ENCODE results near the gene SMYD3. TPM values are rescaled to one million over a fixed set of nuclear protein-coding genes. Genes with fewer than 3 reads are reported as not detected.

SMYD3 gene
- total and polyA plus RNA-seq, 4 donors: 10.5 to 40.1 (median 32.5) TPM

GRCh38 chr1:246534114-246534513 is 27.0 kb upstream of the SMYD3 start:
- TF ChIP-seq CTCF (IDR thresholded peaks at IDR 0.05; ENCODE audit: control extremely low read depth, extremely low read depth): no peak
- Histone ChIP-seq H3K4me3 (no peak overlapping the region), H3K9me3 (ENCODE audit: control insufficient read depth in 4 of 4, insufficient read depth in 3 of 4, low read length in 3 of 4) (peaks cover 0 to 11% (median 3%) of the 10 kb centered on the region in 4 donors), H3K27me3 (ENCODE audit: control insufficient read depth in 3 of 3, insufficient read depth in 3 of 3, low read length in 2 of 3) (no peaks in the 10 kb centered on the region), H3K36me3 (ENCODE audit: control insufficient read depth in 4 of 4, insufficient read depth in 4 of 4, low read length in 4 of 4) (no peaks in the 10 kb centered on the region), H3K9ac (ENCODE audit: insufficient read depth in 1 of 2, low read length in 2 of 2) (no peak overlapping the region), H3K27ac (ENCODE audit: low read depth in 1 of 2, low read length in 1 of 2) (peak overlapping the region in 1 of 2 donors; percentile 64), H3K4me1 (ENCODE audit: control insufficient read depth in 5 of 5, insufficient read depth in 5 of 5, low read length in 5 of 5) (peaks cover 0 to 5% (median 0%) of the 10 kb centered on the region in 5 donors)
- peak in 2 of 3 donors; percentile 27 to 46 for DNase-seq
- WGBS, 2 donors: 66 to 81% methylated on average over 1 of the region's 1 CpG
- ATAC-seq (ENCODE audit: insufficient read depth, low FRiP score): peak; percentile 73

- no peaks in the 10 kb centered on the region for H3K36me3 ChIP-seq (ENCODE audit: control insufficient read depth in 4 of 4, insufficient read depth in 4 of 4, low read length in 4 of 4)
- no peak for DNase-seq
- no peak for TF ChIP-seq CTCF (IDR thresholded peaks at IDR 0.05; ENCODE audit: control extremely low read depth, extremely low read depth)
- peaks cover 0 to 5% (median 0%) of the 10 kb centered on the region in 5 donors for H3K4me1 ChIP-seq (ENCODE audit: control insufficient read depth in 5 of 5, insufficient read depth in 5 of 5, low read length in 5 of 5)
- WGBS, 2 donors: 76 to 89% methylated on average over 2 of the region's 2 CpGs
- no peak overlapping the region for H3K9ac ChIP-seq (ENCODE audit: insufficient read depth in 1 of 2, low read length in 2 of 2)
- no peak overlapping the region for H3K4me3 ChIP-seq
- no peaks in the 10 kb centered on the region for H3K27me3 ChIP-seq (ENCODE audit: control insufficient read depth in 3 of 3, insufficient read depth in 3 of 3, low read length in 2 of 3)
- peaks cover 0 to 11% (median 3%) of the 10 kb centered on the region in 4 donors for H3K9me3 ChIP-seq (ENCODE audit: control insufficient read depth in 4 of 4, insufficient read depth in 3 of 4, low read length in 3 of 4)
- no peak for ATAC-seq (ENCODE audit: insufficient read depth, low FRiP score)
- H3K27ac ChIP-seq (ENCODE audit: low read depth in 1 of 2, low read length in 1 of 2): peak overlapping the region in 1 of 2 donors; percentile 64
Measured at GRCh38 chr1:246533371-246533905, 26.4 kb upstream of the SMYD3 start.

GRCh38 chr1:246532519-246532918 is 25.4 kb upstream of the SMYD3 start:
- Histone ChIP-seq H3K36me3 (ENCODE audit: control insufficient read depth in 4 of 4, insufficient read depth in 4 of 4, low read length in 4 of 4) (no peaks in the 10 kb centered on the region), H3K9ac (ENCODE audit: insufficient read depth in 1 of 2, low read length in 2 of 2) (no peak overlapping the region), H3K27ac (ENCODE audit: low read depth in 1 of 2, low read length in 1 of 2) (no peak overlapping the region), H3K4me1 (ENCODE audit: control insufficient read depth in 5 of 5, insufficient read depth in 5 of 5, low read length in 5 of 5) (peaks cover 0 to 8% (median 0%) of the 10 kb centered on the region in 5 donors), H3K9me3 (ENCODE audit: control insufficient read depth in 4 of 4, insufficient read depth in 3 of 4, low read length in 3 of 4) (peaks cover 0 to 11% (median 3%) of the 10 kb centered on the region in 4 donors), H3K4me3 (no peak overlapping the region), H3K27me3 (ENCODE audit: control insufficient read depth in 3 of 3, insufficient read depth in 3 of 3, low read length in 2 of 3) (no peaks in the 10 kb centered on the region)
- DNase-seq (no peak), ATAC-seq (ENCODE audit: insufficient read depth, low FRiP score) (no peak)
- WGBS, 2 donors: 53 to 84% methylated on average over 1 of the region's 1 CpG
- no peak for TF ChIP-seq CTCF (IDR thresholded peaks at IDR 0.05; ENCODE audit: control extremely low read depth, extremely low read depth)

GRCh38 chr1:246530482-246530881 is 23.4 kb upstream of the SMYD3 start:
- H3K9me3 ChIP-seq (ENCODE audit: control insufficient read depth in 4 of 4, insufficient read depth in 3 of 4, low read length in 3 of 4): peaks cover 0 to 11% (median 5%) of the 10 kb centered on the region in 4 donors
- peaks cover 0 to 8% (median 0%) of the 10 kb centered on the region in 5 donors for H3K4me1 ChIP-seq (ENCODE audit: control insufficient read depth in 5 of 5, insufficient read depth in 5 of 5, low read length in 5 of 5)
- DNase-seq (no peak), ATAC-seq (ENCODE audit: insufficient read depth, low FRiP score) (no peak)
- no peak overlapping the region for H3K9ac ChIP-seq (ENCODE audit: insufficient read depth in 1 of 2, low read length in 2 of 2)
- no peak for TF ChIP-seq CTCF (IDR thresholded peaks at IDR 0.05; ENCODE audit: control extremely low read depth, extremely low read depth)
- H3K27me3 ChIP-seq (ENCODE audit: control insufficient read depth in 3 of 3, insufficient read depth in 3 of 3, low read length in 2 of 3): no peaks in the 10 kb centered on the region
- 88 to 91% methylated on average over 2 of the region's 2 CpGs for WGBS, 2 donors
- no peak overlapping the region for H3K4me3 ChIP-seq
- H3K27ac ChIP-seq (ENCODE audit: low read depth in 1 of 2, low read length in 1 of 2): no peak overlapping the region
- no peaks in the 10 kb centered on the region for H3K36me3 ChIP-seq (ENCODE audit: control insufficient read depth in 4 of 4, insufficient read depth in 4 of 4, low read length in 4 of 4)
